HEK293 (cell line): ENCODE measurements around the gene PVALEF.

Source experiments
- CTCF ChIA-PET: fragments of 350-600 bp; formaldehyde crosslinking; extraction: SDS; loops from one replicate; lab custom pipeline; 2021; ENCODE audit warnings: antibody characterized with exemption; lab: Yijun Ruan, JAX
- POLR2A ChIA-PET: fragments of 300-600 bp; formaldehyde crosslinking; extraction: SDS; loops from one replicate; lab custom pipeline; 2020; ENCODE audit warnings: antibody characterized with exemption, inconsistent platforms; lab: Yijun Ruan, JAX
- H3K27ac ChIP-seq: fragments of 200-500 bp; sonication (Bioruptor generic); 2 replicates; pipeline ENCODE4 v1.5.1; 2014; ENCODE audit warnings: low read depth, low read length, control low read depth, inconsistent platforms; ENCODE audit errors: extremely low read depth
- H3K36me3 ChIP-seq, 2 experiments: fragments of 200-500 bp in 1 of 2; sonication (Bioruptor generic) in 1 of 2; 1 replicate in 1 of 2; 2 replicates in 1 of 2; pipeline ENCODE4 v1.5.1; 2014 to 2017; ENCODE audit warnings: inconsistent platforms in 2 of 2, low read length in 2 of 2; ENCODE audit not compliant: control insufficient read depth in 2 of 2, insufficient read depth in 1 of 2
- H3K4me1 ChIP-seq: fragments of 200-500 bp; sonication (Bioruptor generic); 2 replicates; pipeline ENCODE4 v1.5.1; 2014; ENCODE audit warnings: mild to moderate bottlenecking, low read length, inconsistent platforms; ENCODE audit not compliant: control insufficient read depth, insufficient read depth
- H3K4me3 ChIP-seq: 2 replicates; pipeline ENCODE4 v1.5.1; 2011; ENCODE audit warnings: low read depth, mild to moderate bottlenecking, control low read depth, low read length, moderate library complexity
- H3K9me3 ChIP-seq: fragments of 200-500 bp; sonication (Bioruptor generic); 2 replicates; pipeline ENCODE4 v1.5.1; 2014; ENCODE audit warnings: low read depth, low read length, inconsistent platforms; ENCODE audit not compliant: control insufficient read depth, insufficient read depth
- GLIS1 ChIP-seq: fragments of 450-650 bp; formaldehyde crosslinking; IDR thresholded peaks from 2 replicates; pipeline ENCODE4 v1.5.1; 2016; ENCODE audit warnings: missing biosample characterization, missing genetic modification characterization
- GLIS2 ChIP-seq: fragments of 450-650 bp; formaldehyde crosslinking; IDR thresholded peaks from 2 replicates; pipeline ENCODE4 v1.5.1; 2016; ENCODE audit warnings: missing biosample characterization, missing genetic modification characterization
- KLF9 ChIP-seq: fragments of 450-650 bp; formaldehyde crosslinking; IDR thresholded peaks from 2 replicates; pipeline ENCODE4 v1.5.1; 2016; ENCODE audit warnings: missing biosample characterization, missing genetic modification characterization, low read depth
- OVOL3 ChIP-seq: fragments of 450-650 bp; formaldehyde crosslinking; IDR thresholded peaks from 2 replicates; pipeline ENCODE4 v1.5.1; 2016; ENCODE audit warnings: missing biosample characterization, missing genetic modification characterization
- PATZ1 ChIP-seq: fragments of 450-650 bp; formaldehyde crosslinking; IDR thresholded peaks from 2 replicates; pipeline ENCODE4 v1.5.1; 2016; ENCODE audit warnings: missing biosample characterization, missing genetic modification characterization
- SCRT2 ChIP-seq: fragments of 450-650 bp; formaldehyde crosslinking; IDR thresholded peaks from 2 replicates; pipeline ENCODE4 v1.5.1; 2016; ENCODE audit warnings: missing biosample characterization, missing genetic modification characterization
- SP2 ChIP-seq: fragments of 450-650 bp; formaldehyde crosslinking; IDR thresholded peaks from 2 replicates; pipeline ENCODE4 v1.5.1; 2016; ENCODE audit warnings: missing biosample characterization, missing genetic modification characterization
- TCF7L2 ChIP-seq: IDR thresholded peaks from 2 replicates; pipeline ENCODE4 v1.6.1; 2011; ENCODE audit warnings: low read depth, mild to moderate bottlenecking, inconsistent platforms, low read length, moderate library complexity, borderline replicate concordance
- TRIM28 ChIP-seq: IDR thresholded peaks from 2 replicates; pipeline ENCODE4 v1.6.1; 2011; ENCODE audit warnings: low read length, control low read depth, borderline replicate concordance
- ZFP41 ChIP-seq: fragments of 450-650 bp; formaldehyde crosslinking; IDR thresholded peaks from 2 replicates; pipeline ENCODE4 v1.5.1; 2016; ENCODE audit warnings: missing biosample characterization, missing genetic modification characterization, borderline replicate concordance
- ZIC2 ChIP-seq: fragments of 450-650 bp; formaldehyde crosslinking; IDR thresholded peaks from 2 replicates; pipeline ENCODE4 v1.5.1; 2016; ENCODE audit warnings: missing biosample characterization, missing genetic modification characterization
- ZNF132 ChIP-seq: fragments of 450-650 bp; formaldehyde crosslinking; IDR thresholded peaks from 2 replicates; pipeline ENCODE4 v1.5.1; 2017; ENCODE audit warnings: missing biosample characterization, missing genetic modification characterization, borderline replicate concordance
- ZNF391 ChIP-seq: fragments of 450-650 bp; formaldehyde crosslinking; IDR thresholded peaks from 2 replicates; pipeline ENCODE4 v1.5.1; 2016; ENCODE audit warnings: low read depth, missing biosample characterization, missing genetic modification characterization, borderline replicate concordance
- ZNF426 ChIP-seq: fragments of 450-650 bp; formaldehyde crosslinking; IDR thresholded peaks from 2 replicates; pipeline ENCODE4 v1.5.1; 2017; ENCODE audit warnings: missing biosample characterization, missing genetic modification characterization, mild to moderate bottlenecking, inconsistent platforms, moderate library complexity
- ZNF530 ChIP-seq: fragments of 450-650 bp; formaldehyde crosslinking; IDR thresholded peaks from 2 replicates; pipeline ENCODE4 v1.5.1; 2016; ENCODE audit warnings: low read depth, missing biosample characterization, missing genetic modification characterization
- ZNF585B ChIP-seq: fragments of 450-650 bp; formaldehyde crosslinking; IDR thresholded peaks from 2 replicates; pipeline ENCODE4 v1.5.1; 2016; ENCODE audit warnings: missing biosample characterization, missing genetic modification characterization
- ZNF658 ChIP-seq: fragments of 450-650 bp; formaldehyde crosslinking; IDR thresholded peaks from 2 replicates; pipeline ENCODE4; 2016; ENCODE audit warnings: missing biosample characterization, missing genetic modification characterization
- TF ChIP-seq, protein P1 (sequence below): fragments of 450-650 bp; formaldehyde crosslinking; IDR thresholded peaks from 2 replicates; pipeline ENCODE4 v1.5.1; 2017; ENCODE audit warnings: missing biosample characterization, missing genetic modification characterization
- TF ChIP-seq, protein P2 (sequence below): fragments of 450-650 bp; formaldehyde crosslinking; IDR thresholded peaks from 2 replicates; pipeline ENCODE4 v1.5.1; 2017; ENCODE audit warnings: missing biosample characterization, missing genetic modification characterization

The PVALEF gene

DNA sequence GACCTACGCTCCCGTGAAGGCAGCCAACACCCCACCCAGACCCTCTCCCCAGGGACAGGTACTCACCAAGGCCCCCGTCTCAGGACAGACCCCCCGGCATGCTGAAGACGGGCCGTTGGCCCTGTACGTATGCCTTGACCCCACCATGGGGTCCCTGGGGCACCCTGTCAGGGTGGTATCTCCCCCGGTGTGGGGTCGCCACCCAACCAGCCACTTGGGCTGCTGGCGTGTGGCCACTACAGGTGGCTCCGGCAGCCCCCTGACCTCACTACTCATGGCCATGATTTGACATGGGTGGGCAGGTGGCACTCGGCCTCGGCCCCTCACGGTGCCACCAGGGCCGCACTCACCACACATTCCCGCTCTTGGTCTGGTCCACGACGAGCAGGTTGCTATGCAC is 40.9 kb upstream of the PVALEF start:
- Histone ChIP-seq H3K27ac (no peak overlapping the region), H3K4me3 (no peak overlapping the region), H3K4me1 (no peaks in the 10 kb centered on the region), H3K9me3 (no peaks in the 10 kb centered on the region), H3K36me3 (peaks cover 0 to 2% of the 10 kb centered on the region in 2 experiments; a peak in 1 of 3 replicates)
- ChIA-PET POLR2A (no interaction called here), CTCF (no interaction called here)
- TF ChIP-seq, protein P1, sequence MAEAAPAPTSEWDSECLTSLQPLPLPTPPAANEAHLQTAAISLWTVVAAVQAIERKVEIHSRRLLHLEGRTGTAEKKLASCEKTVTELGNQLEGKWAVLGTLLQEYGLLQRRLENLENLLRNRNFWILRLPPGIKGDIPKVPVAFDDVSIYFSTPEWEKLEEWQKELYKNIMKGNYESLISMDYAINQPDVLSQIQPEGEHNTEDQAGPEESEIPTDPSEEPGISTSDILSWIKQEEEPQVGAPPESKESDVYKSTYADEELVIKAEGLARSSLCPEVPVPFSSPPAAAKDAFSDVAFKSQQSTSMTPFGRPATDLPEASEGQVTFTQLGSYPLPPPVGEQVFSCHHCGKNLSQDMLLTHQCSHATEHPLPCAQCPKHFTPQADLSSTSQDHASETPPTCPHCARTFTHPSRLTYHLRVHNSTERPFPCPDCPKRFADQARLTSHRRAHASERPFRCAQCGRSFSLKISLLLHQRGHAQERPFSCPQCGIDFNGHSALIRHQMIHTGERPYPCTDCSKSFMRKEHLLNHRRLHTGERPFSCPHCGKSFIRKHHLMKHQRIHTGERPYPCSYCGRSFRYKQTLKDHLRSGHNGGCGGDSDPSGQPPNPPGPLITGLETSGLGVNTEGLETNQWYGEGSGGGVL, result no peak
- no peak for TF ChIP-seq TRIM28
- no peak for TF ChIP-seq ZNF391 (tag by site-specific recombination)
- TF ChIP-seq GLIS2 (tag by site-specific recombination), result peak; percentile 65

DNA sequence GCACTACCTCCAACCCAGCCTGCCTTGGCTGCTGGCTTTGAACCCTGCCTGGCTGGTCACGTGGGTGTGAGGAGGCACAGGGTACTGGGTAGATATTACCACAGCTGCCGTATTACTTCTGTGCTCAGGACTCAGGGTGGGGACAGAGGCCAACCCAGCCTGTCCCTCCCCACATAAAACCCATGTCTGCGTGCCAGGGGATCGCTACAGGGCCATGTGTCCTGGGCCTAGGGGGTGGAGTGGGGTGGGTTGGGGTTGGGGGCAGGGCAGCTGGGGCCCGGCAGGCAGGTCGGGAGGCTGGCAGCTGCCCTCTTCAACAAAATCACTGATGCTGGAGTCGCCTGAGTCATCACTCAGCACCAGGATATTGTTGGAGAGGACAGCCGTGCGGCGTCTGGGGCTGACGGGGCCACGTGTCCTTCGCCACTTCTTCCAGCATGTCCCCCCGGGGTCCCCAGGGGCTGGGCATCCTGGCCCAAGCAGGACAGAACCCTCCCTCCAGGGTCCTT is 39.7 kb upstream of the PVALEF start:
- ChIA-PET CTCF (no interaction called here), POLR2A (no interaction called here)
- H3K27ac ChIP-seq, result no peak overlapping the region
- H3K9me3 ChIP-seq, result no peaks in the 10 kb centered on the region
- peaks cover 0 to 2% of the 10 kb centered on the region in 2 experiments; a peak in 1 of 3 replicates for H3K36me3 ChIP-seq
- H3K4me3 ChIP-seq, result no peak overlapping the region
- TF ChIP-seq TRIM28 (no peak), ZNF530 (tag by site-specific recombination) (no peak)
- no peaks in the 10 kb centered on the region for H3K4me1 ChIP-seq

DNA sequence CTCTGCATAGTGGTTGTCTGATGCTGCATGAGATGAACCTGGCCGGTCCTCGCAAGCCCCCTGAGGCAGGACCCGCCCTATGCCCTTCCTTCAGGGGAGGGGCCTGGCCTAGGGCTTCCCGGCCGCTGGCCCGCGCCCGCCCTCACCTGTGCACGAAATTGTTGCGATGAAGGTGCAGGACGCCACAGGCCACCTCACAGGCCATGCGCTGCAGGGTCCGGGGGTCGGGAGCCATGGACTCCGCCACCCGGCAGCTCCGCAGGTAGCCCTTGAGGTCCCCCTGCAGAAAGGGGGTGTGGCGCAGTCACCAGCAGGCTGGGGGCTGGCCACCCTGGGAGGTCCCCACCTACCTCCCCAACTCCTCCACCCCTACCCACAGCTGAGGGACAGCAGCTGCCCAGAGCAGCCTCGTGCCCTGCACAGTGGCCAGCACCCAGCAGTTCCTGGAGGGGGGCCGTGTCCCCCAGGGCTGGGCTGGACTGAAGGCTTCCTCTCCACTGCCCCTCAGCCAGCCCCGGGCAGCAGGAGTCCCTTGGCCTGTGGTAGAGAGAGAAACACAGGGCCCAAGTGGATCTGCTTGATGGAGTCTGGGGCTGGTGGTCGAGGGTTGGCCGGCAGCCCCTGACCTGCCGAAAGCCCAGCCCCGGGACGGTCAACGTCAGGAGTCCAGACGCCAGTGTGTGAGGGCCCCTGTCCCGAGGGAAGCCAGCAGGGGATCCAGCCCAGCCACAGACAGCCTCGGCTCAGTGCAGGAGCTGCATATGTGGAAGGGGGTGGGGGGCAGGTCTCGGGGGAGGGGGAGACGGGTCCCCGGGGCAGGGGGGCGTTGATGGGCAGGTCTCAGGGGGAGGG is 38.8 kb upstream of the PVALEF start:
- Histone ChIP-seq H3K27ac (no peak overlapping the region), H3K4me1 (no peaks in the 10 kb centered on the region), H3K4me3 (no peak overlapping the region), H3K36me3 (peaks cover 0 to 2% of the 10 kb centered on the region in 2 experiments; a peak in 1 of 3 replicates), H3K9me3 (no peaks in the 10 kb centered on the region)
- CTCF ChIA-PET, result no interaction called here
- TF ChIP-seq TCF7L2 (no peak), ZNF585B (tag by site-specific recombination) (no peak), OVOL3 (tag by site-specific recombination) (no peak), SP2 (tag by site-specific recombination) (peak; percentile 10; the same call in 1 of the 2 replicates), KLF9 (peak; percentile 69), ZNF426 (tag by site-specific recombination) (no peak), ZIC2 (0 out of 2 replicates have a peak, but pooled peaks have one; percentile 14), ZNF658 (tag by site-specific recombination) (no peak), SCRT2 (tag by site-specific recombination) (peak; percentile 17; the same call in 1 of the 2 replicates), ZFP41 (tag by site-specific recombination) (no peak), GLIS2 (tag by site-specific recombination) (peak; percentile 70), ZNF132 (no peak), GLIS1 (tag by site-specific recombination) (peak; percentile 52), PATZ1 (tag by site-specific recombination) (0 out of 2 replicates have a peak, but pooled peaks have one; percentile 12)
- TF ChIP-seq, protein P2, sequence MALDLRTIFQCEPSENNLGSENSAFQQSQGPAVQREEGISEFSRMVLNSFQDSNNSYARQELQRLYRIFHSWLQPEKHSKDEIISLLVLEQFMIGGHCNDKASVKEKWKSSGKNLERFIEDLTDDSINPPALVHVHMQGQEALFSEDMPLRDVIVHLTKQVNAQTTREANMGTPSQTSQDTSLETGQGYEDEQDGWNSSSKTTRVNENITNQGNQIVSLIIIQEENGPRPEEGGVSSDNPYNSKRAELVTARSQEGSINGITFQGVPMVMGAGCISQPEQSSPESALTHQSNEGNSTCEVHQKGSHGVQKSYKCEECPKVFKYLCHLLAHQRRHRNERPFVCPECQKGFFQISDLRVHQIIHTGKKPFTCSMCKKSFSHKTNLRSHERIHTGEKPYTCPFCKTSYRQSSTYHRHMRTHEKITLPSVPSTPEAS (tag by site-specific recombination), result no peak
- POLR2A ChIA-PET, result no interaction called here
